H9 (cell line): ENCODE results near the gene ANKK1. TPM values are rescaled to one million over a fixed set of nuclear protein-coding genes. Genes with fewer than 3 reads are reported as not detected.

ENCODE experiments used
- DNase-seq: peaks from one replicate; pipeline ENCODE4 v3.0.0-alpha.2; 2017
- H2AFZ ChIP-seq: one replicate; pipeline ENCODE4 v1.6.1; 2013; ENCODE audit warnings: mild to moderate bottlenecking, low read length, control low read depth, moderate library complexity
- H2AK5ac ChIP-seq: 2 replicates; pipeline ENCODE4 v1.6.1; 2013; ENCODE audit warnings: low read length, control low read depth, mixed read lengths; ENCODE audit not compliant: insufficient read length
- H2BK120ac ChIP-seq: one replicate; pipeline ENCODE4 v1.6.1; 2013; ENCODE audit warnings: low read depth, mild to moderate bottlenecking, low read length, control low read depth, inconsistent platforms; ENCODE audit not compliant: poor library complexity, severe bottlenecking
- H2BK12ac ChIP-seq: 2 replicates; pipeline ENCODE4 v1.6.1; 2013; ENCODE audit warnings: low read length, control low read depth, mixed read lengths, low read depth; ENCODE audit not compliant: insufficient read length
- H2BK15ac ChIP-seq: 2 replicates; pipeline ENCODE4 v1.6.1; 2013; ENCODE audit warnings: low read depth, low read length, control low read depth
- H2BK20ac ChIP-seq: one replicate; pipeline ENCODE4 v1.6.1; 2013; ENCODE audit warnings: low read depth, mild to moderate bottlenecking, low read length, control low read depth, inconsistent platforms; ENCODE audit not compliant: poor library complexity, severe bottlenecking
- H2BK5ac ChIP-seq: 2 replicates; pipeline ENCODE4 v1.6.1; 2013; ENCODE audit warnings: low read length, control low read depth, mixed read lengths; ENCODE audit not compliant: insufficient read length
- H3K14ac ChIP-seq: 2 replicates; pipeline ENCODE4 v1.6.1; 2013; ENCODE audit warnings: low read length, control low read depth; ENCODE audit not compliant: insufficient read depth
- H3K18ac ChIP-seq: 2 replicates; pipeline ENCODE4 v1.6.1; 2013; ENCODE audit warnings: low read depth, mild to moderate bottlenecking, mixed read lengths, low read length, control low read depth; ENCODE audit not compliant: insufficient read length
- H3K23ac ChIP-seq: 2 replicates; pipeline ENCODE4 v1.6.1; 2013; ENCODE audit warnings: low read length, control low read depth, mixed read lengths, low read depth; ENCODE audit not compliant: insufficient read length
- H3K23me2 ChIP-seq: 2 replicates; pipeline ENCODE4 v1.6.1; 2013; ENCODE audit warnings: low read depth, mild to moderate bottlenecking, mixed read lengths, low read length, control low read depth; ENCODE audit not compliant: insufficient read length, poor library complexity, severe bottlenecking
- H3K27ac ChIP-seq: 2 replicates; pipeline ENCODE4 v1.5.1; 2013; ENCODE audit warnings: low read length, control low read depth, mixed read lengths, low read depth; ENCODE audit not compliant: insufficient read length
- H3K27me3 ChIP-seq: 2 replicates; pipeline ENCODE4 v1.6.1; 2013; ENCODE audit warnings: low read length, control low read depth, inconsistent platforms; ENCODE audit not compliant: insufficient read depth
- H3K4ac ChIP-seq: 2 replicates; pipeline ENCODE4 v1.6.1; 2013; ENCODE audit warnings: low read depth, mild to moderate bottlenecking, control low read depth, inconsistent platforms, low read length, moderate library complexity
- H3K4me1 ChIP-seq: 2 replicates; pipeline ENCODE4 v1.6.1; 2013; ENCODE audit warnings: low read length, control low read depth, inconsistent platforms; ENCODE audit not compliant: insufficient read depth
- H3K4me2 ChIP-seq: 2 replicates; pipeline ENCODE4 v1.6.1; 2013; ENCODE audit warnings: low read length, control low read depth, mixed read lengths; ENCODE audit not compliant: insufficient read length, insufficient read depth
- H3K56ac ChIP-seq: 2 replicates; pipeline ENCODE4 v1.6.1; 2013; ENCODE audit warnings: low read depth, mild to moderate bottlenecking, mixed read lengths, low read length, control low read depth; ENCODE audit not compliant: insufficient read length
- H3K79me1 ChIP-seq: 2 replicates; pipeline ENCODE4 v1.6.1; 2013; ENCODE audit warnings: low read depth, mild to moderate bottlenecking, moderate library complexity, low read length, control low read depth, inconsistent platforms; ENCODE audit not compliant: insufficient read depth, poor library complexity, severe bottlenecking
- H3K79me2 ChIP-seq: 2 replicates; pipeline ENCODE4 v1.6.1; 2013; ENCODE audit warnings: low read length, control low read depth, inconsistent platforms; ENCODE audit not compliant: insufficient read depth
- H3K9ac ChIP-seq: 2 replicates; pipeline ENCODE4 v1.6.1; 2013; ENCODE audit warnings: low read length, control low read depth, mixed read lengths; ENCODE audit not compliant: insufficient read length; ENCODE audit errors: extremely low read depth
- H3K9me3 ChIP-seq: one replicate; pipeline ENCODE4 v1.6.1; 2013; ENCODE audit warnings: low read depth, low read length, inconsistent platforms; ENCODE audit not compliant: control insufficient read depth
- H3T11ph ChIP-seq: one replicate; pipeline ENCODE4 v1.6.1; 2013; ENCODE audit warnings: mild to moderate bottlenecking, low read length, control low read depth, inconsistent platforms
- H4K20me1 ChIP-seq: one replicate; pipeline ENCODE4 v1.6.1; 2013; ENCODE audit not compliant: control insufficient read depth, insufficient read length, insufficient read depth
- H4K5ac ChIP-seq: 2 replicates; pipeline ENCODE4 v1.6.1; 2013; ENCODE audit warnings: low read depth, mild to moderate bottlenecking, mixed read lengths, low read length, control low read depth; ENCODE audit not compliant: insufficient read length
- H4K8ac ChIP-seq: replicated peaks from 2 replicates; pipeline ENCODE4 v1.6.1; 2013; ENCODE audit warnings: low read length, control low read depth, mixed read lengths, low read depth; ENCODE audit not compliant: insufficient read length
- H4K91ac ChIP-seq: 2 replicates; pipeline ENCODE4 v1.6.1; 2013; ENCODE audit warnings: low read depth, mild to moderate bottlenecking, moderate library complexity, mixed read lengths, low read length, control low read depth; ENCODE audit not compliant: insufficient read length
- H3K27ac Mint-ChIP-seq, 3 experiments: 2 replicates in 2 of 3; 3 replicates in 1 of 3; pipeline ENCODE4 v1.8.0; 2020 to 2021; ENCODE audit warnings: mixed read lengths in 3 of 3, mild to moderate bottlenecking in 1 of 3, moderate library complexity in 1 of 3
- H3K27me3 Mint-ChIP-seq: 2 replicates; pipeline ENCODE4 v1.8.0; 2021; ENCODE audit warnings: low read depth, mild to moderate bottlenecking, moderate library complexity, mixed read lengths
- H3K36me3 Mint-ChIP-seq, 3 experiments: 2 replicates in 2 of 3; 3 replicates in 1 of 3; pipeline ENCODE4 v1.8.0; 2020 to 2021; ENCODE audit warnings: low read depth in 3 of 3, mixed read lengths in 3 of 3; ENCODE audit not compliant: insufficient read depth in 1 of 3
- H3K4me1 Mint-ChIP-seq, 2 experiments: 2 replicates each; pipeline ENCODE4 v1.8.0; 2020; ENCODE audit warnings: mixed read lengths in 2 of 2
- H3K4me3 Mint-ChIP-seq, 2 experiments: 2 replicates in 1 of 2; 3 replicates in 1 of 2; pipeline ENCODE4 v1.8.0; 2020 to 2021; ENCODE audit warnings: mild to moderate bottlenecking in 2 of 2, mixed read lengths in 2 of 2, moderate library complexity in 1 of 2
- H3K9me3 Mint-ChIP-seq, 2 experiments: 2 replicates in 1 of 2; 3 replicates in 1 of 2; pipeline ENCODE4 v1.8.0; 2020; ENCODE audit warnings: mild to moderate bottlenecking in 2 of 2, mixed read lengths in 2 of 2, moderate library complexity in 1 of 2
- CTCF ChIP-seq: fragments of 200-600 bp; sonication (generic); conservative IDR thresholded peaks from 3 replicates; pipeline ENCODE4 v1.8.0; 2021; ENCODE audit warnings: antibody characterized with exemption, mild to moderate bottlenecking
- WGBS: extraction: QIAGEN DNeasy Blood & Tissue Kit; methylation state at CpG from one replicate; pipeline ENCODE4 v1.1.7; 2013; ENCODE audit warnings: missing lambda C conversion rate, low lambda C conversion rate, mixed read lengths; ENCODE audit not compliant: insufficient read length; ENCODE audit errors: extremely low coverage; 5-methylcytosine and 5-hydroxymethylcytosine counted together
- total RNA-seq: library from RNA; stranded (reverse); gene quantifications from 2 replicates; pipeline ENCODE4 v1.2.1, GENCODE V29; 2021

The ANKK1 gene
- total RNA-seq, 1 experiment from 2014 or later: 0.20 TPM

- Histone ChIP-seq H4K20me1 (no peaks in the 10 kb centered on the region), H2BK20ac (no peak overlapping the region), H3K27me3 (no peaks in the 10 kb centered on the region), H3K23me2 (no peaks in the 10 kb centered on the region), H3K9ac (no peak overlapping the region), H3K14ac (no peak overlapping the region), H3K18ac (no peak overlapping the region), H2AK5ac (no peak overlapping the region), H3K27ac (no peak overlapping the region), H3K4me1 (peaks cover 2% of the 10 kb centered on the region; the same call in 1 of the 2 replicates), H3K79me2 (no peaks in the 10 kb centered on the region), H3K23ac (no peak overlapping the region), H3K56ac (no peak overlapping the region), H4K5ac (no peak overlapping the region), H2BK120ac (no peak overlapping the region), H4K91ac (no peak overlapping the region), H4K8ac (no peak overlapping the region), H2BK15ac (no peak overlapping the region), H3T11ph (no peak overlapping the region), H3K4me2 (no peak overlapping the region), H2AFZ (no peak overlapping the region), H3K4ac (no peak overlapping the region), H2BK12ac (no peak overlapping the region), H2BK5ac (no peak overlapping the region), H3K9me3 (no peaks in the 10 kb centered on the region), H3K79me1 (no peaks in the 10 kb centered on the region)
- H3K9me3 Mint-ChIP-seq: no peaks in the 10 kb centered on the region
- peaks cover 6% of the 10 kb centered on the region for H3K27me3 Mint-ChIP-seq
- H3K4me1 Mint-ChIP-seq: peaks cover 0 to 4% of the 10 kb centered on the region in 2 experiments; a peak in 1 of 4 replicates
- no peak overlapping the region for H3K4me3 Mint-ChIP-seq
- WGBS: no CpG with 5 or more reads among the region's 3 CpGs
- H3K27ac Mint-ChIP-seq: no peak overlapping the region
- H3K36me3 Mint-ChIP-seq: no peaks in the 10 kb centered on the region
- no peak for TF ChIP-seq CTCF
- no peak for DNase-seq
Measured at GRCh38 chr11:113392236-113392921, 4.8 kb downstream of the ANKK1 start.
